ENCODE results near the gene TMOD4. TPM values are rescaled to one million over a fixed set of nuclear protein-coding genes. Genes with fewer than 3 reads are reported as not detected.

Gene TMOD4
- total and polyA plus RNA-seq, 10 of the 15 experiments (the other 5 are each of a cell fraction or from before 2014, with no cell fraction given) = 0.30 to 1.2 (median 0.50) TPM; not detected in 1

GRCh38 chr1:151159373-151159772, 16.4 kb downstream of the TMOD4 start (continued):
- no peak for TF ChIP-seq NBN (IDR thresholded peaks at IDR 0.05)
- TF ChIP-seq, protein P1, sequence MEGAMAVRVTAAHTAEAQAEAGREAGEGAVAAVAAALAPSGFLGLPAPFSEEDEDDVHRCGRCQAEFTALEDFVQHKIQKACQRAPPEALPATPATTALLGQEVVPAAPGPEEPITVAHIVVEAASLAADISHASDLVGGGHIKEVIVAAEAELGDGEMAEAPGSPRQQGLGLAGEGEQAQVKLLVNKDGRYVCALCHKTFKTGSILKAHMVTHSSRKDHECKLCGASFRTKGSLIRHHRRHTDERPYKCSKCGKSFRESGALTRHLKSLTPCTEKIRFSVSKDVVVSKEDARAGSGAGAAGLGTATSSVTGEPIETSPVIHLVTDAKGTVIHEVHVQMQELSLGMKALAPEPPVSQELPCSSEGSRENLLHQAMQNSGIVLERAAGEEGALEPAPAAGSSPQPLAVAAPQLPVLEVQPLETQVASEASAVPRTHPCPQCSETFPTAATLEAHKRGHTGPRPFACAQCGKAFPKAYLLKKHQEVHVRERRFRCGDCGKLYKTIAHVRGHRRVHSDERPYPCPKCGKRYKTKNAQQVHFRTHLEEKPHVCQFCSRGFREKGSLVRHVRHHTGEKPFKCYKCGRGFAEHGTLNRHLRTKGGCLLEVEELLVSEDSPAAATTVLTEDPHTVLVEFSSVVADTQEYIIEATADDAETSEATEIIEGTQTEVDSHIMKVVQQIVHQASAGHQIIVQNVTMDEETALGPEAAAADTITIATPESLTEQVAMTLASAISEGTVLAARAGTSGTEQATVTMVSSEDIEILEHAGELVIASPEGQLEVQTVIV (IDR thresholded peaks at IDR 0.05; ENCODE audit: borderline replicate concordance, partially characterized antibody) = no peak

DNA sequence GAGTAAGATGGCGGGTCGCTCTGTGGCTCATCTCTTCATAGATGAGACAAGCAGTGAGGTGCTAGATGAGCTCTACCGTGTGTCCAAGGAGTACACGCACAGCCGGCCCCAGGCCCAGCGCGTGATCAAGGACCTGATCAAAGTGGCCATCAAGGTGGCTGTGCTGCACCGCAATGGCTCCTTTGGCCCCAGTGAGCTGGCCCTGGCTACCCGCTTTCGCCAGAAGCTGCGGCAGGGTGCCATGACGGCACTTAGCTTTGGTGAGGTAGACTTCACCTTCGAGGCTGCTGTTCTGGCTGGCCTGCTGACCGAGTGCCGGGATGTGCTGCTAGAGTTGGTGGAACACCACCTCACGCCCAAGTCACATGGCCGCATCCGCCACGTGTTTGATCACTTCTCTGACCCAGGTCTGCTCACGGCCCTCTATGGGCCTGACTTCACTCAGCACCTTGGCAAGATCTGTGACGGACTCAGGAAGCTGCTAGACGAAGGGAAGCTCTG, 17.0 kb downstream of the TMOD4 start:
- no TSS peak for BruUV-seq (replicated peaks)
- no peaks in the 10 kb centered on the region for H4K20me1 ChIP-seq (ENCODE audit: control insufficient read depth, insufficient read depth)
- ChIA-PET SMC1A (ENCODE audit: uncharacterized antibody, unreplicated experiment) (interaction anchor here (0.6 to 11.1 kb wide), 4 partner anchors 9 to 132 kb away, joined by 3 to 282 read pairs (median 4); no protein-coding TSS in a partner anchor), RAD21 (ENCODE audit: unreplicated experiment) (interaction anchor here (0.9 to 8.7 kb wide), 6 partner anchors 9 to 134 kb away, joined by 3 to 198 read pairs (median 11); partner anchors contain the start of gene VPS72), POLR2A (interaction anchor here (0.7 to 1.0 kb wide), 2 partner anchors 31 to 306 kb away, joined by 3 to 5 read pairs; partner anchors contain the start of gene VPS72), CTCF (interaction anchor here (1.0 to 8.4 kb wide), 5 partner anchors 28 to 135 kb away, joined by 3 to 353 read pairs (median 6); partner anchors contain the start of gene MLLT11)
- H3K9ac ChIP-seq (ENCODE audit: control insufficient read depth, insufficient read depth, low read length) = no peak overlapping the region
- ATAC-seq = no peak
- H3K27ac ChIP-seq (ENCODE audit: control insufficient read depth, insufficient read depth) = peak overlapping the region; percentile 81
- H3K27me3 ChIP-seq (replicated peaks in 1 of 2; ENCODE audit: control insufficient read depth in 2 of 2, insufficient read depth in 2 of 2, low read length in 1 of 2) = no peaks in the 10 kb centered on the region
- in situ Hi-C loops (cut with MboI) (loop anchor here (5.0 kb wide), 2 partner anchors 62 to 136 kb away; no protein-coding TSS in a partner anchor), intact Hi-C loops (cut with micrococcal nuclease; ENCODE audit: unreplicated experiment) (no loop called here)
- no peak overlapping the region for H2AFZ ChIP-seq (ENCODE audit: control insufficient read depth, low read depth, low read length)
- H3K4me2 ChIP-seq (ENCODE audit: control insufficient read depth, insufficient read depth) = peak overlapping the region; percentile 81
- WGBS (ENCODE audit: insufficient coverage, insufficient replicate concordance, low lambda C conversion rate, missing lambda C conversion rate) = 97% methylated on average over 22 of the region's 22 CpGs
- no peak for DNase-seq (ENCODE audit: low read depth, low spot score)
- no peak overlapping the region for H3K4me3 ChIP-seq
- no peaks in the 10 kb centered on the region for H3K9me3 ChIP-seq (replicated peaks; ENCODE audit: control insufficient read depth, insufficient read depth, low read length)
- no peak for FAIRE-seq
- H3K36me3 ChIP-seq (ENCODE audit: control insufficient read depth in 2 of 2, insufficient read depth in 2 of 2, low read length in 1 of 2) = peaks cover 5 to 6% of the 10 kb centered on the region in 2 experiments
- TF ChIP-seq ZBTB33 (IDR thresholded peaks at IDR 0.05) (0 out of 2 replicates have a peak, but pooled peaks have one; percentile 37), FOXM1 (IDR thresholded peaks at IDR 0.05; ENCODE audit: low read depth, low read length) (no peak)
- TF ChIP-seq, protein P2, sequence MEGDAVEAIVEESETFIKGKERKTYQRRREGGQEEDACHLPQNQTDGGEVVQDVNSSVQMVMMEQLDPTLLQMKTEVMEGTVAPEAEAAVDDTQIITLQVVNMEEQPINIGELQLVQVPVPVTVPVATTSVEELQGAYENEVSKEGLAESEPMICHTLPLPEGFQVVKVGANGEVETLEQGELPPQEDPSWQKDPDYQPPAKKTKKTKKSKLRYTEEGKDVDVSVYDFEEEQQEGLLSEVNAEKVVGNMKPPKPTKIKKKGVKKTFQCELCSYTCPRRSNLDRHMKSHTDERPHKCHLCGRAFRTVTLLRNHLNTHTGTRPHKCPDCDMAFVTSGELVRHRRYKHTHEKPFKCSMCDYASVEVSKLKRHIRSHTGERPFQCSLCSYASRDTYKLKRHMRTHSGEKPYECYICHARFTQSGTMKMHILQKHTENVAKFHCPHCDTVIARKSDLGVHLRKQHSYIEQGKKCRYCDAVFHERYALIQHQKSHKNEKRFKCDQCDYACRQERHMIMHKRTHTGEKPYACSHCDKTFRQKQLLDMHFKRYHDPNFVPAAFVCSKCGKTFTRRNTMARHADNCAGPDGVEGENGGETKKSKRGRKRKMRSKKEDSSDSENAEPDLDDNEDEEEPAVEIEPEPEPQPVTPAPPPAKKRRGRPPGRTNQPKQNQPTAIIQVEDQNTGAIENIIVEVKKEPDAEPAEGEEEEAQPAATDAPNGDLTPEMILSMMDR (IDR thresholded peaks at IDR 0.05 in 2 of 3, conservative IDR thresholded peaks at IDR 0.05 in 1 of 3; ENCODE audit: control insufficient read depth in 2 of 3, extremely low read depth in 1 of 3, insufficient read depth in 1 of 3, low read depth in 3 of 3, low read length in 3 of 3) = 0 out of 6 replicates have a peak, but pooled peaks of 1 of the 3 experiments have one; percentile 2
- H3K4me1 ChIP-seq (ENCODE audit: control insufficient read depth, insufficient read depth, low read length) = peaks cover 30% of the 10 kb centered on the region
- H3K79me2 ChIP-seq (ENCODE audit: control insufficient read depth, insufficient read depth, low read length) = peaks cover 20% of the 10 kb centered on the region

Data from GM12878 (cell line).